SH-SY5Y (cell line): ENCODE measurements around the gene CGRRF1.

Experiments used
- GATA2 ChIP-seq: IDR thresholded peaks from 2 replicates; pipeline ENCODE4 v1.6.1; 2011; ENCODE audit warnings: mild to moderate bottlenecking, low read depth, low read length
- GATA3 ChIP-seq: IDR thresholded peaks from 2 replicates; pipeline ENCODE4 v1.6.1; 2011; ENCODE audit warnings: low read depth, mild to moderate bottlenecking, low read length, moderate library complexity

- TF ChIP-seq GATA2: no peak
- TF ChIP-seq GATA3: no peak
These were observed 28.0 kb upstream of the CGRRF1 start for GRCh38 chr14:54481695-54482094.
